HepG2 (cell line): ENCODE results near the gene MEGF11.

Experiments
- CREB1 ChIP-seq, 2 experiments: fragments of 450-650 bp in 1 of 2; IDR thresholded peaks; 2 replicates each; pipeline ENCODE4 v1.6.1; 2016 to 2017; ENCODE audit warnings: control low read depth in 1 of 2, mild to moderate bottlenecking in 1 of 2, missing compliant biosample characterization in 1 of 2, missing genetic modification characterization in 1 of 2
- EZH2 ChIP-seq: conservative IDR thresholded peaks from 2 replicates; pipeline ENCODE4 v1.6.1; 2012; ENCODE audit warnings: mild to moderate bottlenecking, low read depth, low read length, moderate library complexity
- MTF1 ChIP-seq: sonication (generic); formaldehyde crosslinking; IDR thresholded peaks from 2 replicates; pipeline ENCODE4 v1.5.0; 2020; ENCODE audit warnings: missing genetic modification reagents

DNA sequence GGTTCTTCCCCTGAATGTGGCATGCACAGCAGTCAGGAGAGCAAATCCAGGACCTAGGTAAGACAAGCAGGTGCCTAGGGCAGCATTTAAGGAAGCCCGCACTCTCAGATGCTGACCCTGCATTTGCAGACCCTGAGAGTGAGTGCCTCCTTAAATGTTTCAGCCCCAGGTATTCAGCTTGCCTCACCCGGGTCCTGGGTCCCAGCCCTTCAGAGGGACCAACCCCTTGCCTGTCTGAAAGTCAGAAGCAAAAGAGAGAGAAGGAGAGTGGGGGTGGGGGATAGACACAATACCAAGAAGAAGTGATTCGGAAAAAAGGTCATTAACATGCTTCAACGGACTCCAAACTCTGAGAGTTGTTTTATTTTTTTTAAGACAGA lies 75.0 kb downstream of the MEGF11 start:
- TF ChIP-seq MTF1 (CRISPR knock-in tag) (no peak), CREB1 (IDR thresholded peaks at IDR 0.05) (no peak), CREB1 (CRISPR knock-in tag; IDR thresholded peaks at IDR 0.05) (no peak), EZH2 (no peak)
